CD4-positive, alpha-beta T cell treated with Interleukin-2 at 100 ng/mL for 4 hours (primary cell): ENCODE measurements around the gene IL34.

Source experiments
- DNase-seq: peaks from one replicate; pipeline ENCODE4 v3.0.0-alpha.2; 2020; ENCODE audit warnings: low spot score

Gene IL34

GRCh38 chr16:70689035-70689969 lies 42.9 kb downstream of the IL34 start:
- no peak for DNase-seq

GRCh38 chr16:70689970-70690891 lies 43.9 kb downstream of the IL34 start:
- no peak for DNase-seq

GRCh38 chr16:70691223-70692129 lies 45.1 kb downstream of the IL34 start:
- no peak for DNase-seq

- DNase-seq, result no peak
These were observed 45.9 kb downstream of the IL34 start for GRCh38 chr16:70692130-70692872.

GRCh38 chr16:70692873-70693671 lies 46.7 kb downstream of the IL34 start:
- DNase-seq, result no peak

- no peak for DNase-seq
These were observed 47.9 kb downstream of the IL34 start for GRCh38 chr16:70694088-70694867.

GRCh38 chr16:70694868-70695218 lies 48.5 kb downstream of the IL34 start:
- no peak for DNase-seq

- no peak for DNase-seq
These were observed 49.1 kb downstream of the IL34 start for GRCh38 chr16:70695331-70696070.

- DNase-seq, result no peak
These were observed 50.0 kb downstream of the IL34 start for GRCh38 chr16:70696355-70696754.

- no peak for DNase-seq
These were observed 50.7 kb downstream of the IL34 start for GRCh38 chr16:70696952-70697593.

- no peak for DNase-seq
These were observed 51.3 kb downstream of the IL34 start for GRCh38 chr16:70697594-70698170.

GRCh38 chr16:70698901-70699300 lies 52.5 kb downstream of the IL34 start:
- DNase-seq, result no peak

GRCh38 chr16:70699696-70700095 lies 53.3 kb downstream of the IL34 start:
- DNase-seq, result no peak

GRCh38 chr16:70700101-70701020 lies 54.0 kb downstream of the IL34 start:
- DNase-seq, result no peak

GRCh38 chr16:70701036-70701435 lies 54.7 kb downstream of the IL34 start:
- no peak for DNase-seq

- no peak for DNase-seq
These were observed 55.2 kb downstream of the IL34 start for GRCh38 chr16:70701596-70701995.

GRCh38 chr16:70701998-70702397 lies 55.6 kb downstream of the IL34 start:
- no peak for DNase-seq
